Measurements from ENCODE around the gene GPR146. TPM values are rescaled to one million over a fixed set of nuclear protein-coding genes. Genes with fewer than 3 reads are reported as not detected.

GPR146 gene
- total RNA-seq, 3 donors from 2014 or later: 24.1 to 56.8 (median 43.6) TPM

DNA sequence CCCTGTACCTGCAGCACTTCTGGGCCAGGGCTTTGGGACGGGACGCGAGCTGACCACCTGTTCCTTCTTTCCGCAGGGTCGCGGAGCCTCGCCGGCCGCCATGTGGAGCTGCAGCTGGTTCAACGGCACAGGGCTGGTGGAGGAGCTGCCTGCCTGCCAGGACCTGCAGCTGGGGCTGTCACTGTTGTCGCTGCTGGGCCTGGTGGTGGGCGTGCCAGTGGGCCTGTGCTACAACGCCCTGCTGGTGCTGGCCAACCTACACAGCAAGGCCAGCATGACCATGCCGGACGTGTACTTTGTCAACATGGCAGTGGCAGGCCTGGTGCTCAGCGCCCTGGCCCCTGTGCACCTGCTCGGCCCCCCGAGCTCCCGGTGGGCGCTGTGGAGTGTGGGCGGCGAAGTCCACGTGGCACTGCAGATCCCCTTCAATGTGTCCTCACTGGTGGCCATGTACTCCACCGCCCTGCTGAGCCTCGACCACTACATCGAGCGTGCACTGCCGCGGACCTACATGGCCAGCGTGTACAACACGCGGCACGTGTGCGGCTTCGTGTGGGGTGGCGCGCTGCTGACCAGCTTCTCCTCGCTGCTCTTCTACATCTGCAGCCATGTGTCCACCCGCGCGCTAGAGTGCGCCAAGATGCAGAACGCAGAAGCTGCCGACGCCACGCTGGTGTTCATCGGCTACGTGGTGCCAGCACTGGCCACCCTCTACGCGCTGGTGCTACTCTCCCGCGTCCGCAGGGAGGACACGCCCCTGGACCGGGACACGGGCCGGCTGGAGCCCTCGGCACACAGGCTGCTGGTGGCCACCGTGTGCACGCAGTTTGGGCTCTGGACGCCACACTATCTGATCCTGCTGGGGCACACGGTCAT is 13.3 kb downstream of the GPR146 start:
- no peaks in the 10 kb centered on the region for H3K9me3 ChIP-seq
- intact Hi-C loops (cut with DNase I; ENCODE audit: low total_unique reads): no loop called here
- H3K4me1 ChIP-seq: peaks cover under 1 to 2% of the 10 kb centered on the region in 2 donors
- no peaks in the 10 kb centered on the region for H3K36me3 ChIP-seq
- no peak overlapping the region for H3K4me3 ChIP-seq
- no peak for DNase-seq (ENCODE audit: low spot score in 2 of 2)
- no peak for TF ChIP-seq POLR2A (IDR thresholded peaks at IDR 0.05)
- no peaks in the 10 kb centered on the region for H3K27me3 ChIP-seq
- H3K27ac ChIP-seq: no peak overlapping the region

DNA sequence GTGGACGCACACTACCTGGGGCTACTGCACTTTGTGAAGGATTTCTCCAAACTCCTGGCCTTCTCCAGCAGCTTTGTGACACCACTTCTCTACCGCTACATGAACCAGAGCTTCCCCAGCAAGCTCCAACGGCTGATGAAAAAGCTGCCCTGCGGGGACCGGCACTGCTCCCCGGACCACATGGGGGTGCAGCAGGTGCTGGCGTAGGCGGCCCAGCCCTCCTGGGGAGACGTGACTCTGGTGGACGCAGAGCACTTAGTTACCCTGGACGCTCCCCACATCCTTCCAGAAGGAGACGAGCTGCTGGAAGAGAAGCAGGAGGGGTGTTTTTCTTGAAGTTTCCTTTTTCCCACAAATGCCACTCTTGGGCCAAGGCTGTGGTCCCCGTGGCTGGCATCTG is 14.0 kb downstream of the GPR146 start:
- no peak for TF ChIP-seq POLR2AphosphoS5 (IDR thresholded peaks at IDR 0.05)
- Histone ChIP-seq H3K4me1 (no peaks in the 10 kb centered on the region), H3K36me3 (no peaks in the 10 kb centered on the region), H3K27ac (no peak overlapping the region), H3K4me3 (no peak overlapping the region), H3K27me3 (no peaks in the 10 kb centered on the region), H3K9me3 (no peaks in the 10 kb centered on the region)
- intact Hi-C loops (cut with DNase I; ENCODE audit: low total_unique reads): no loop called here
- no peak for DNase-seq (ENCODE audit: low spot score in 2 of 2)

DNA sequence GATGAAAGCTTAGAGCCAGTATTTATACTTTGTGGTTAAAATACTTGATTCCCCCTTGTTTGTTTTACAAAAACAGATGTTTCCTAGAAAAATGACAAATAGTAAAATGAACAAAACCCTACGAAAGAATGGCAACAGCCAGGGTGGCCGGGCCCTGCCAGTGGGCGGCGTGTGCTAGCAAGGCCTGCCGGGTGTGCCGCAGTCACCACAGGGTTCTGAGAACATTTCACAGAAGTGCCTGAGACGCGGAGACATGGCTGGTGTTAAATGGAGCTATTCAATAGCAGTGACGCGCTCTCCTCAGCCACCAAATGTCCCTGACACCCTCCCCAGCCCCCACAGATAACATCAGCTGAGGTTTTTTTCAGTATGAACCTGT is 14.5 kb downstream of the GPR146 start:
- H3K9me3 ChIP-seq: no peaks in the 10 kb centered on the region
- intact Hi-C loops (cut with DNase I; ENCODE audit: low total_unique reads): no loop called here
- no peak for DNase-seq (ENCODE audit: low spot score in 2 of 2)
- H3K4me3 ChIP-seq: no peak overlapping the region
- no peaks in the 10 kb centered on the region for H3K4me1 ChIP-seq
- no peaks in the 10 kb centered on the region for H3K36me3 ChIP-seq
- H3K27me3 ChIP-seq: no peaks in the 10 kb centered on the region
- TF ChIP-seq, protein P1, sequence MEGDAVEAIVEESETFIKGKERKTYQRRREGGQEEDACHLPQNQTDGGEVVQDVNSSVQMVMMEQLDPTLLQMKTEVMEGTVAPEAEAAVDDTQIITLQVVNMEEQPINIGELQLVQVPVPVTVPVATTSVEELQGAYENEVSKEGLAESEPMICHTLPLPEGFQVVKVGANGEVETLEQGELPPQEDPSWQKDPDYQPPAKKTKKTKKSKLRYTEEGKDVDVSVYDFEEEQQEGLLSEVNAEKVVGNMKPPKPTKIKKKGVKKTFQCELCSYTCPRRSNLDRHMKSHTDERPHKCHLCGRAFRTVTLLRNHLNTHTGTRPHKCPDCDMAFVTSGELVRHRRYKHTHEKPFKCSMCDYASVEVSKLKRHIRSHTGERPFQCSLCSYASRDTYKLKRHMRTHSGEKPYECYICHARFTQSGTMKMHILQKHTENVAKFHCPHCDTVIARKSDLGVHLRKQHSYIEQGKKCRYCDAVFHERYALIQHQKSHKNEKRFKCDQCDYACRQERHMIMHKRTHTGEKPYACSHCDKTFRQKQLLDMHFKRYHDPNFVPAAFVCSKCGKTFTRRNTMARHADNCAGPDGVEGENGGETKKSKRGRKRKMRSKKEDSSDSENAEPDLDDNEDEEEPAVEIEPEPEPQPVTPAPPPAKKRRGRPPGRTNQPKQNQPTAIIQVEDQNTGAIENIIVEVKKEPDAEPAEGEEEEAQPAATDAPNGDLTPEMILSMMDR (IDR thresholded peaks at IDR 0.05): no peak
- TF ChIP-seq POLR2AphosphoS5 (IDR thresholded peaks at IDR 0.05) (no peak), POLR2A (IDR thresholded peaks at IDR 0.05) (no peak)
- H3K27ac ChIP-seq: peak overlapping the region; percentile 38 to 77

DNA sequence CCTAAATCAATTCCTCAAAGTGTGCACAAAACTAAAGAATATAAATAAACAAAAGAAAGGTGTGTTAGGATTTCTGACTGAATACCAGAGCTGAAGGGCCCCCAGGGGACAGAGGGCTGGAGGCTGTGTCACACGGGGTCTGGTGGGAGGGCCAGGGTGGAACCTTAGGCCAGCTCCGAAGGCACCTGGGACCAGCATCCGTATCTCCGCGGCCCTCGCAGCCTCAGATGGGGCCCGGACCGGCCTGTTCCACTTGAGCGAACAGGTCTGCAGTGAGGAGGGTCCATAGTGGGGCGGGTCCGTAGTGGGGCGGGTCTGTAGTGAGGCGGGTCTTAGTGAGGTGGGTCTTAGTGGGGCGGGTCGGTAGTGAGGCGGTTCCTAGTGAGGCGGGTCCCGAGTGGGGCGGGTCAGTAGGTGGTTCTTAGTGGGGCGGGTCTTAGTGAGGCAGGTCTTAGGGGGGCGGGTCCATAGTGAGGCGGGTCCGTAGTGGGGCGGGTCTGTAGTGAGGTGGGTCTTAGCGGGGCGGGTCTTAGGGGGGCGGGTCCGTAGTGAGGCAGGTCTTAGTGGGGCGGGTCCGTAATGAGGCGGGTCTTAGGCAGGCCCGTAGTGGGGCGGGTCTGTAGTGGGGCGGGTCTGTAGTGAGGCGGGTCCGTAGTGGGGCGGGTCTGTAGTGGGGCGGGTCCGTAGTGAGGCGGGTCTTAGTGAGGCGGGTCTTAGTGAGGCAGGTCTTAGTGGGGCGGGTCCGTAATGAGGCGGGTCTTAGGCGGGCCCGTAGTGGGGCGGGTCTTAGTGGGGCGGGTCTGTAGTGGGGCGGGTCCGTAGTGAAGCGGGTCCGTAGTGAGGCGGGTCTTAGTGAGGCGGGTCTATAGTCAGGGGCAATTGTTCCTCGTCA is 15.1 kb downstream of the GPR146 start:
- DNase-seq (ENCODE audit: low spot score in 2 of 2): peak; percentile 39 to 73
- peak overlapping the region in 1 of 3 donors; percentile 48 for H3K4me3 ChIP-seq

DNA sequence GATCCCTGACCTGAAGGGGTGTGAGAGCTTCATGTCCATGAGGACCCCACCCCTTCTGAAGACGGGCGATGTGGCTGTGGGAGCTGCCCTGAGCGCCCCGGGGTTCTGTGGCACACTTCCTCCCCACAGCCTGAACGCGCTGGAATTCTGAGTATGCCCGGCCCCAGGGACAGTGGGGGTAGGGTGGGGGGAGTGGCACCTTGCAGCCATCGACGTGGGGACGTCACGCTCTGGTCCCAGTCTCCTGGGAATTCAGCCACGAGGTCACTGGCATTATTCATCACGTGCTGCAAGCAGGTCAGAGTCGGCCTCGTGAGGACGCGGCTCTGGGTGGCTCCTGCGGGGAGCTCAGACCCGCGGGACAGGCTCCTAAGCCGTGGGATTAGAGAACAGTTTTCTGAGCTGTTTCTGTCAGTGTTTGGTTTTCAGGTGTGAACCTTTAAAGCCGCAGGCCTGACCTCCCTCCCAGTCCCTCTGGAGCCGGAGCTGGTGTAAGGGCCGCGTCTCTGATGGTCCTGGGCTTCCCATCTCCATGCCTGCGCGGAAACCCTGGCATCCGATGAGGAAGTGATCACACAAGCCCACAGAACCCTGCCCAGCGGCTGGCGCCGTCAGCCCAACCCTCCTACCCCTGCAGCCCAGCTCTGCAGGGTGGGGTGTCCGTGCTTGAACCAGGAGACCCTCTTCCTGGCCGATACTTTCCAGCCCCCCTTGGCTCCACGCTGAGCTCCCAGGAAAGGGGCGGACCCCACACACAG is 16.1 kb downstream of the GPR146 start:
- DNase-seq (ENCODE audit: low spot score in 2 of 2): peak in 1 of 2 donors; percentile 47
- H3K4me3 ChIP-seq: peak overlapping the region in 1 of 3 donors; percentile 48
- TF ChIP-seq POLR2AphosphoS5 (IDR thresholded peaks at IDR 0.05): peak in 1 of 3 donors; percentile 39
- TF ChIP-seq POLR2A (IDR thresholded peaks at IDR 0.05): no peak
- no peaks in the 10 kb centered on the region for H3K9me3 ChIP-seq
- no peaks in the 10 kb centered on the region for H3K27me3 ChIP-seq
- H3K4me1 ChIP-seq: no peaks in the 10 kb centered on the region
- H3K27ac ChIP-seq: peak overlapping the region in 1 of 2 donors; percentile 72
- intact Hi-C loops (cut with DNase I; ENCODE audit: low total_unique reads): no loop called here
- H3K36me3 ChIP-seq: no peaks in the 10 kb centered on the region

More for the DNA sequence above, 15.1 kb downstream of the GPR146 start:
- Histone ChIP-seq H3K4me1 (no peaks in the 10 kb centered on the region), H3K9me3 (no peaks in the 10 kb centered on the region), H3K27ac (peak overlapping the region; percentile 38 to 77), H3K36me3 (no peaks in the 10 kb centered on the region), H3K27me3 (no peaks in the 10 kb centered on the region)
- intact Hi-C loops (cut with DNase I; ENCODE audit: low total_unique reads): no loop called here
- TF ChIP-seq, protein P1 (IDR thresholded peaks at IDR 0.05): no peak
- TF ChIP-seq POLR2AphosphoS5 (IDR thresholded peaks at IDR 0.05) (no peak), POLR2A (IDR thresholded peaks at IDR 0.05) (no peak)

DNA sequence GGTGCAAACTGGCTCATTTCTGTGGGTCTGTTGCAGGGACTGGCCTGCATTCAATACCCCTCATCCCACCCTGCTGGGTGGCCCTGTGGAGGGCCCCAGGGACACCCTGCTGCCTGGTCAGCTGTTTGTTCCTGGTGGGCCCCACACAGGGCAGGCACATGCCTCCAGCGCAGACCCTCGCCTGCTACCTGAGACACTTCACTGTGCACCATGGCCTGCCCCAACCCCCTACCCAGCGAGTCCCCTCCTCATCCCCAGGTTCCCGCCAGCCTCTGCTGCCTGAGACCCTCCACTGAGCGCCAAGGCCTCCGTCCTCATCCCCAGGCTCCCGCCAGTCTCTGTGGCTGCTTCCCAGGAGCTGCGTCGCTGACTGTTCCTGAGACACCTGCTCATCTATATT is 16.8 kb downstream of the GPR146 start:
- H3K4me3 ChIP-seq: no peak overlapping the region
- H3K9me3 ChIP-seq: no peaks in the 10 kb centered on the region
- no peaks in the 10 kb centered on the region for H3K27me3 ChIP-seq
- no peak for TF ChIP-seq POLR2AphosphoS5 (IDR thresholded peaks at IDR 0.05)
- TF ChIP-seq, protein P1 (IDR thresholded peaks at IDR 0.05): no peak
- no peak for TF ChIP-seq POLR2A (IDR thresholded peaks at IDR 0.05)
- no peak overlapping the region for H3K27ac ChIP-seq
- H3K36me3 ChIP-seq: no peaks in the 10 kb centered on the region
- H3K4me1 ChIP-seq: no peaks in the 10 kb centered on the region
- intact Hi-C loops (cut with DNase I; ENCODE audit: low total_unique reads): no loop called here
- DNase-seq (ENCODE audit: low spot score in 2 of 2): no peak
